Prostate gland (tissue), 2 donors: ENCODE results near the gene JSRP1.

Experiments used
- POLR2A ChIP-seq: fragments of 450-650 bp; IDR thresholded peaks from one replicate; pipeline ENCODE4 v1.6.1; 2016; ENCODE audit warnings: antibody characterized with exemption, mild to moderate bottlenecking
- POLR2AphosphoS5 ChIP-seq: sonication (generic); formaldehyde crosslinking; IDR thresholded peaks from one replicate; pipeline ENCODE4 v1.6.1; 2017; ENCODE audit warnings: antibody characterized with exemption
- TF ChIP-seq, protein P1 (sequence below), 4 experiments: fragments of 200-600 bp in 2 of 4; fragments of 450-650 bp in 2 of 4; sonication (generic) in 2 of 4; IDR thresholded peaks; 1 replicate in 3 of 4; 2 replicates in 1 of 4; pipeline ENCODE4 v1.5.1; 2016 to 2019; ENCODE audit warnings: antibody characterized with exemption in 4 of 4, mild to moderate bottlenecking in 2 of 4, moderate library complexity in 2 of 4

DNA sequence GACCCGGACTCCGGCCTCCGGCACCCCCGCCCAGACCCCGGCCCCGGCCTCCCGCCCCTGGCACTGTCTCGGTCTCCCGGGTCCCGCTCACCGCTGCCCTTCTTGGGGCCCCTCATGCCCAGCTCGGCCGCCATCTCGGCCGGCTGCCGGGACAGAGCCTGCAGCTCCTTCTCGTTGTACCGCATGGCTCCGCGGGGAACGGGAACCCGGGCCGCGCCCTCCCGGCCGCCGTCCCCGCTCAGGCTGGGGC lies 20.2 kb downstream of the JSRP1 start:
- no peak for TF ChIP-seq POLR2A
- TF ChIP-seq, protein P1, sequence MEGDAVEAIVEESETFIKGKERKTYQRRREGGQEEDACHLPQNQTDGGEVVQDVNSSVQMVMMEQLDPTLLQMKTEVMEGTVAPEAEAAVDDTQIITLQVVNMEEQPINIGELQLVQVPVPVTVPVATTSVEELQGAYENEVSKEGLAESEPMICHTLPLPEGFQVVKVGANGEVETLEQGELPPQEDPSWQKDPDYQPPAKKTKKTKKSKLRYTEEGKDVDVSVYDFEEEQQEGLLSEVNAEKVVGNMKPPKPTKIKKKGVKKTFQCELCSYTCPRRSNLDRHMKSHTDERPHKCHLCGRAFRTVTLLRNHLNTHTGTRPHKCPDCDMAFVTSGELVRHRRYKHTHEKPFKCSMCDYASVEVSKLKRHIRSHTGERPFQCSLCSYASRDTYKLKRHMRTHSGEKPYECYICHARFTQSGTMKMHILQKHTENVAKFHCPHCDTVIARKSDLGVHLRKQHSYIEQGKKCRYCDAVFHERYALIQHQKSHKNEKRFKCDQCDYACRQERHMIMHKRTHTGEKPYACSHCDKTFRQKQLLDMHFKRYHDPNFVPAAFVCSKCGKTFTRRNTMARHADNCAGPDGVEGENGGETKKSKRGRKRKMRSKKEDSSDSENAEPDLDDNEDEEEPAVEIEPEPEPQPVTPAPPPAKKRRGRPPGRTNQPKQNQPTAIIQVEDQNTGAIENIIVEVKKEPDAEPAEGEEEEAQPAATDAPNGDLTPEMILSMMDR (IDR thresholded peaks at IDR 0.05): no peak
- no peak for TF ChIP-seq POLR2AphosphoS5
